ENCODE results near the gene RBL1.

DNA sequence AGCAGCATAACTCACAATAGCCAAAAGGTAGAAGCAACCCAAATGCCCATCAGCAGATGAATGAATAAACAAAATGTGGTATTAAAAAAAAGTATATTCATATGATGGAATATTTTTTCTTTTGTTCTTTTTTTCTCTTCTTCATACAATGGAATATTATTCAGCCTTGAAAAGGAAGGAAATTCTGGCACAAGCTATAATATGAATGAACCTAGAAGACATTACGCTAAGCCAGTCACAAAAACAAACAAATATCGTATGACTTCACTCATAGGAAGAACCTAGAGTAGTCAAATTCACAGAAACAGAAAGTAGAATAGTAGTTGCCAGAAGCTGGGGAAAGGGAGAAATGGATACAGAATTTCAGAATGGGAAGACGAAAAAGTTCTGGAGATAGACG is 63.7 kb downstream of the RBL1 start:
- TF ChIP-seq, protein P1, sequence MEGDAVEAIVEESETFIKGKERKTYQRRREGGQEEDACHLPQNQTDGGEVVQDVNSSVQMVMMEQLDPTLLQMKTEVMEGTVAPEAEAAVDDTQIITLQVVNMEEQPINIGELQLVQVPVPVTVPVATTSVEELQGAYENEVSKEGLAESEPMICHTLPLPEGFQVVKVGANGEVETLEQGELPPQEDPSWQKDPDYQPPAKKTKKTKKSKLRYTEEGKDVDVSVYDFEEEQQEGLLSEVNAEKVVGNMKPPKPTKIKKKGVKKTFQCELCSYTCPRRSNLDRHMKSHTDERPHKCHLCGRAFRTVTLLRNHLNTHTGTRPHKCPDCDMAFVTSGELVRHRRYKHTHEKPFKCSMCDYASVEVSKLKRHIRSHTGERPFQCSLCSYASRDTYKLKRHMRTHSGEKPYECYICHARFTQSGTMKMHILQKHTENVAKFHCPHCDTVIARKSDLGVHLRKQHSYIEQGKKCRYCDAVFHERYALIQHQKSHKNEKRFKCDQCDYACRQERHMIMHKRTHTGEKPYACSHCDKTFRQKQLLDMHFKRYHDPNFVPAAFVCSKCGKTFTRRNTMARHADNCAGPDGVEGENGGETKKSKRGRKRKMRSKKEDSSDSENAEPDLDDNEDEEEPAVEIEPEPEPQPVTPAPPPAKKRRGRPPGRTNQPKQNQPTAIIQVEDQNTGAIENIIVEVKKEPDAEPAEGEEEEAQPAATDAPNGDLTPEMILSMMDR (IDR thresholded peaks at IDR 0.05): no peak
- TF ChIP-seq EP300 (IDR thresholded peaks at IDR 0.05): no peak
- TF ChIP-seq POLR2A (IDR thresholded peaks at IDR 0.05): no peak
- TF ChIP-seq POLR2AphosphoS5 (IDR thresholded peaks at IDR 0.05): no peak

Data from gastroesophageal sphincter (tissue), 3 donors.